Activated naive CD4-positive, alpha-beta T cell treated with anti-CD3 and anti-CD28 coated beads, Interleukin-2, amount 10 ng/mL, durations not matched to agents 7 days and 5 days (primary cell): Measurements from ENCODE around the gene PASK.

Experiments
- CTCF ChIA-PET: fragments of 350-600 bp; sonication (Branson Sonifier 250); formaldehyde crosslinking; loops from one replicate; lab custom pipeline; 2021; ENCODE audit warnings: antibody characterized with exemption; lab: Charles Lee
- DNase-seq: peaks from one replicate; pipeline ENCODE4 v3.0.0-alpha.2; 2020
- H3K27ac Mint-ChIP-seq: one replicate; pipeline ENCODE4 v1.8.0; 2021; ENCODE audit warnings: mild to moderate bottlenecking, moderate library complexity, mixed read lengths
- H3K27me3 Mint-ChIP-seq: one replicate; pipeline ENCODE4 v1.8.0; 2021; ENCODE audit warnings: mild to moderate bottlenecking, mixed read lengths
- H3K36me3 Mint-ChIP-seq: one replicate; pipeline ENCODE4 v1.8.0; 2021; ENCODE audit warnings: mixed read lengths
- H3K4me1 Mint-ChIP-seq: one replicate; pipeline ENCODE4 v1.8.0; 2021; ENCODE audit warnings: mixed read lengths
- H3K4me3 Mint-ChIP-seq: one replicate; pipeline ENCODE4 v1.8.0; 2021; ENCODE audit warnings: mild to moderate bottlenecking, moderate library complexity, mixed read lengths
- H3K9me3 Mint-ChIP-seq: one replicate; pipeline ENCODE4 v1.8.0; 2021; ENCODE audit warnings: mixed read lengths

The PASK gene

GRCh38 chr2:241160318-241160717 is 11.0 kb upstream of the PASK start:
- H3K4me3 Mint-ChIP-seq, result no peak overlapping the region
- no peaks in the 10 kb centered on the region for H3K27me3 Mint-ChIP-seq
- H3K36me3 Mint-ChIP-seq, result peaks cover 33% of the 10 kb centered on the region
- CTCF ChIA-PET, result no interaction called here
- no peak for DNase-seq
- H3K9me3 Mint-ChIP-seq, result no peaks in the 10 kb centered on the region
- no peaks in the 10 kb centered on the region for H3K4me1 Mint-ChIP-seq
- no peak overlapping the region for H3K27ac Mint-ChIP-seq

- no peak overlapping the region for H3K4me3 Mint-ChIP-seq
- no peaks in the 10 kb centered on the region for H3K27me3 Mint-ChIP-seq
- CTCF ChIA-PET, result no interaction called here
- H3K4me1 Mint-ChIP-seq, result no peaks in the 10 kb centered on the region
- H3K9me3 Mint-ChIP-seq, result no peaks in the 10 kb centered on the region
- H3K36me3 Mint-ChIP-seq, result peaks cover 37% of the 10 kb centered on the region
- no peak for DNase-seq
- no peak overlapping the region for H3K27ac Mint-ChIP-seq
Observed at GRCh38 chr2:241159116-241159515, 9.8 kb upstream of the PASK start.

DNA sequence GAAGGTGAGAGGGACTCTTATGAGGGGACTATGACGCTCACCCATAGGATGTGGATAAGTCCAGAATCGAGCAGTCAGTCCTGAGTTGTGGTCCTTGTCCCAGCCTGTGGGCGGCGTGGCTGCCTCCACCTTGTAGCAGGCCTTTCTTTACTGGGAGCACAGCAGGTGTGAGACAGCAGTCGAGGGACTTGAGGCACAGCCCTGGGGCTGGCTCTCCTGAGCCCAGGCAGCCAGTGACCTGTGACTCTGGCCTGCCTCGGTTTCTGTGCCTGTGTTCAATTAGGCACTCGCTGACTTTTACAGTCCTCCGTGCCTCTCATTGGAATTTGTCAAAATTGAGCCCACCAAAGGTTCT is 9.3 kb upstream of the PASK start:
- H3K36me3 Mint-ChIP-seq, result peaks cover 36% of the 10 kb centered on the region
- CTCF ChIA-PET, result no interaction called here
- no peak overlapping the region for H3K4me3 Mint-ChIP-seq
- H3K9me3 Mint-ChIP-seq, result no peaks in the 10 kb centered on the region
- no peak overlapping the region for H3K27ac Mint-ChIP-seq
- peaks cover 2% of the 10 kb centered on the region for H3K4me1 Mint-ChIP-seq
- H3K27me3 Mint-ChIP-seq, result no peaks in the 10 kb centered on the region
- no peak for DNase-seq

GRCh38 chr2:241157841-241158545 is 8.7 kb upstream of the PASK start:
- Mint-ChIP-seq H3K9me3 (no peaks in the 10 kb centered on the region), H3K4me3 (no peak overlapping the region), H3K36me3 (peaks cover 37% of the 10 kb centered on the region), H3K27me3 (no peaks in the 10 kb centered on the region), H3K27ac (no peak overlapping the region), H3K4me1 (peaks cover 7% of the 10 kb centered on the region)
- DNase-seq, result no peak
- CTCF ChIA-PET, result no interaction called here

GRCh38 chr2:241156971-241157441 is 7.7 kb upstream of the PASK start:
- CTCF ChIA-PET, result interaction anchor here (0.6 kb wide), 1 partner anchor 438 kb away, joined by 3 read pairs; no protein-coding TSS in a partner anchor
- no peak overlapping the region for H3K4me3 Mint-ChIP-seq

DNA sequence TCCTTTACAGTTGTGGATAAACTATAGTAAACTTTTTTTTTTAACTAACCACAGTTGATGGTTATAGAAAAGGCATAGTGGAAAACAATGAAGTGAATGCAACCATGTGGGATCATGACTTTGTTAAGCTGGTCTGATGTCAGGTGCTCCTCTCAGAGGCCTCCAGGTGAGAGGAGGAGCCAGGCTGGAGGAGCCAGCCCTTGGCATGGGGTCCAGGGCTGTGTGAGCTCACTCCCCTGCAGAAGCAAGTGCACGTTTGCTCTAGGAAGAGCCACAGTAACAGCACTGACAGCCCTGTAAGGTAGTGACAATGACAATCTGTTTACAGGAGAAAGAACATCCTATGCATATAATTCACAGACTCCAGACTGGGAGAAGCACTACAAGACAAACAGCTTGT is 6.7 kb upstream of the PASK start:
- Mint-ChIP-seq H3K27ac (no peak overlapping the region), H3K4me3 (no peak overlapping the region), H3K4me1 (peaks cover 26% of the 10 kb centered on the region), H3K27me3 (no peaks in the 10 kb centered on the region), H3K9me3 (no peaks in the 10 kb centered on the region), H3K36me3 (peaks cover 36% of the 10 kb centered on the region)
- no peak for DNase-seq
- CTCF ChIA-PET, result interaction anchor here (0.7 kb wide), 1 partner anchor 731 kb away, joined by 3 read pairs; no protein-coding TSS in a partner anchor

More at GRCh38 chr2:241156971-241157441, 7.7 kb upstream of the PASK start:
- H3K27me3 Mint-ChIP-seq, result no peaks in the 10 kb centered on the region
- no peaks in the 10 kb centered on the region for H3K9me3 Mint-ChIP-seq
- peaks cover 16% of the 10 kb centered on the region for H3K4me1 Mint-ChIP-seq
- H3K27ac Mint-ChIP-seq, result no peak overlapping the region
- peaks cover 36% of the 10 kb centered on the region for H3K36me3 Mint-ChIP-seq
- no peak for DNase-seq

DNA sequence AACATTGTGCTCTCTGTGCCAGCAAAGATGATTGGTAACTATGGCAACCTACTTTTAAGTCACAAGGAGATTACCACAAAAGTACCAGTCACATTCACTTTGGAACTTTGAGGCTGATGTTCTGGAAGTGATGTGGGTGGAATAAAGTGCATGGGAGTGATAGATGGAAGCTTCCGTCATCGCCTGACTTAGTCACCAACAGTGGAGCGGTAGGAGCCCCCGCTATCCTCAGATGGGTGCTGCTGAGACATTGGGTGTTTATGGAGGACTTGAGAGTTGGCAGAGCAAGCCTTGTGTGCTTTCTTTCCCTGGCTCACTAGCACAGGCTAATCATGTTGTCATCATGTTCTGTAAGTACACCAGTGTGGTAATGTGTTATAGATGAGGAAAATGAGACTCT is 5.6 kb upstream of the PASK start:
- H3K27ac Mint-ChIP-seq, result peak overlapping the region; percentile 39
- no peak overlapping the region for H3K4me3 Mint-ChIP-seq
- DNase-seq, result no peak
- H3K9me3 Mint-ChIP-seq, result no peaks in the 10 kb centered on the region
- CTCF ChIA-PET, result interaction anchor here (0.5 kb wide), 1 partner anchor 576 kb away, joined by 3 read pairs; no protein-coding TSS in a partner anchor
- H3K4me1 Mint-ChIP-seq, result peaks cover 33% of the 10 kb centered on the region
- H3K36me3 Mint-ChIP-seq, result peaks cover 36% of the 10 kb centered on the region
- no peaks in the 10 kb centered on the region for H3K27me3 Mint-ChIP-seq

- Mint-ChIP-seq H3K9me3 (no peaks in the 10 kb centered on the region), H3K4me3 (no peak overlapping the region), H3K4me1 (peaks cover 34% of the 10 kb centered on the region), H3K27ac (no peak overlapping the region), H3K27me3 (no peaks in the 10 kb centered on the region), H3K36me3 (peaks cover 31% of the 10 kb centered on the region)
- CTCF ChIA-PET, result no interaction called here
- DNase-seq, result no peak
Observed at GRCh38 chr2:241153616-241154015, 4.3 kb upstream of the PASK start.

- Mint-ChIP-seq H3K9me3 (no peaks in the 10 kb centered on the region), H3K4me1 (peaks cover 45% of the 10 kb centered on the region), H3K27me3 (no peaks in the 10 kb centered on the region), H3K36me3 (peaks cover 25% of the 10 kb centered on the region), H3K4me3 (peak overlapping the region; percentile 98), H3K27ac (no peak overlapping the region)
- CTCF ChIA-PET, result no interaction called here
- no peak for DNase-seq
Observed at GRCh38 chr2:241151934-241152660, 2.8 kb upstream of the PASK start.

- Mint-ChIP-seq H3K27me3 (no peaks in the 10 kb centered on the region), H3K9me3 (no peaks in the 10 kb centered on the region), H3K27ac (peak overlapping the region; percentile 97), H3K36me3 (peaks cover 22% of the 10 kb centered on the region), H3K4me1 (peaks cover 45% of the 10 kb centered on the region), H3K4me3 (peak overlapping the region; percentile 98)
- no peak for DNase-seq
- CTCF ChIA-PET, result interaction anchor here (1.1 to 1.4 kb wide), 3 partner anchors 55 to 169 kb away, joined by 3 read pairs; no protein-coding TSS in a partner anchor
Observed at GRCh38 chr2:241150660-241151530, 1.6 kb upstream of the PASK start.

- Mint-ChIP-seq H3K27me3 (no peaks in the 10 kb centered on the region), H3K9me3 (no peaks in the 10 kb centered on the region), H3K27ac (peak within 1 kb of the TSS; percentile 97), H3K4me1 (peaks cover 45% of the 10 kb centered on the region), H3K4me3 (peak within 1 kb of the TSS; percentile 98), H3K36me3 (peaks cover 22% of the 10 kb centered on the region)
- CTCF ChIA-PET, result interaction anchor here (0.9 to 1.4 kb wide), 3 partner anchors 54 to 165 kb away, joined by 3 read pairs; partner anchors contain the start of gene HDLBP
- DNase-seq, result peak; percentile 97
Observed at GRCh38 chr2:241149925-241150659, 820 bp upstream of the PASK start, which contains the start of gene PPP1R7. PPP1R7 (plus strand) TSS chr2:241150467; CDS start chr2:241150496, 29 bp downstream.

DNA sequence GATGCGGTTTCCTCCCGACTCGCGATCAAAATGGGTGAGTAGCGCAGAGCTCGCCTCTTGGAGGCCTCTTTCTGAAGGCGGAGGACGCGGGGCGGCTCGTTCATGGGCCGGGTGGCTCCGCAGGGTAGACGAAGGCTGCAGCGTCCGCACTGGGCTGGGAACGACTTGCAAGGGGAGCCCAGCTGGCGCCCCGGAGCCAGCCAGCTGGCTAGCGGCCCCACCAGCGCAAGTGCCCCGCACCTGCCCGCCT is 328 bp upstream of the PASK start:
- H3K4me3 Mint-ChIP-seq, result peak overlapping the region; percentile 98
- CTCF ChIA-PET, result interaction anchor here (0.9 kb wide), 1 partner anchor 166 kb away, joined by 3 read pairs; the partner anchor contains the start of gene HDLBP
- no peak for DNase-seq
- H3K27ac Mint-ChIP-seq, result peak overlapping the region; percentile 97
- H3K9me3 Mint-ChIP-seq, result no peaks in the 10 kb centered on the region
- H3K27me3 Mint-ChIP-seq, result no peaks in the 10 kb centered on the region
- peaks cover 17% of the 10 kb centered on the region for H3K36me3 Mint-ChIP-seq
- peaks cover 45% of the 10 kb centered on the region for H3K4me1 Mint-ChIP-seq

GRCh38 chr2:241148239-241148638 is 1.0 kb downstream of the PASK start:
- H3K9me3 Mint-ChIP-seq, result no peaks in the 10 kb centered on the region
- no peaks in the 10 kb centered on the region for H3K27me3 Mint-ChIP-seq
- H3K4me3 Mint-ChIP-seq, result peak overlapping the region; percentile 98
- H3K4me1 Mint-ChIP-seq, result peaks cover 40% of the 10 kb centered on the region
- no peak for DNase-seq
- peak overlapping the region; percentile 71 for H3K27ac Mint-ChIP-seq
- CTCF ChIA-PET, result no interaction called here
- H3K36me3 Mint-ChIP-seq, result peaks cover 12% of the 10 kb centered on the region
